ENCODE measurements around the gene TOM1L2. TPM values are rescaled to one million over a fixed set of nuclear protein-coding genes. Genes with fewer than 3 reads are reported as not detected.
A peak's percentile ranks its signal among the peaks of the same experiment; 100 is the strongest.

TOM1L2 gene
- total RNA-seq, 3 donors from 2014 or later (not counting 1 experiment from before 2014, with no cell fraction given), result 35.7 to 43.2 (median 35.7) TPM

- peaks cover 8% of the 10 kb centered on the region for H3K4me1 ChIP-seq (ENCODE audit: control insufficient read depth, insufficient read depth, low read length)
- H3K27ac ChIP-seq (ENCODE audit: low read length), result no peak overlapping the region
- intact Hi-C loops (cut with micrococcal nuclease), result no loop called here
- TF ChIP-seq CTCF (IDR thresholded peaks at IDR 0.05), result no peak
- Mint-ChIP-seq H3K4me1 (peaks cover 7 to 26% of the 10 kb centered on the region in 2 donors), H3K36me3 (no peaks in the 10 kb centered on the region), H3K27me3 (ENCODE audit: low read depth in 2 of 2) (no peaks in the 10 kb centered on the region), H3K9me3 (no peaks in the 10 kb centered on the region), H3K27ac (no peak overlapping the region), H3K4me3 (no peak overlapping the region)
- no peaks in the 10 kb centered on the region for H3K9me3 ChIP-seq (ENCODE audit: control insufficient read depth, insufficient read depth, low read length)
- DNase-seq, result no peak
- H3K27me3 ChIP-seq (ENCODE audit: control insufficient read depth, insufficient read depth, low read length), result no peaks in the 10 kb centered on the region
- no peak for ATAC-seq
- no peak overlapping the region for H3K4me3 ChIP-seq (ENCODE audit: low read length)
- WGBS (ENCODE audit: insufficient coverage), result 88% methylated on average over 4 of the region's 4 CpGs
- peaks cover 20% of the 10 kb centered on the region for H3K36me3 ChIP-seq (ENCODE audit: control insufficient read depth, insufficient read depth, low read length)
These were observed 166.2 kb downstream of the TOM1L2 start for GRCh38 chr17:17806035-17806434.

GRCh38 chr17:17805575-17805974, 166.6 kb downstream of the TOM1L2 start:
- no peak overlapping the region for H3K27ac Mint-ChIP-seq
- Histone ChIP-seq H3K9me3 (ENCODE audit: control insufficient read depth, insufficient read depth, low read length) (no peaks in the 10 kb centered on the region), H3K27me3 (ENCODE audit: control insufficient read depth, insufficient read depth, low read length) (no peaks in the 10 kb centered on the region), H3K36me3 (ENCODE audit: control insufficient read depth, insufficient read depth, low read length) (peaks cover 20% of the 10 kb centered on the region), H3K4me1 (ENCODE audit: control insufficient read depth, insufficient read depth, low read length) (peaks cover 8% of the 10 kb centered on the region), H3K27ac (ENCODE audit: low read length) (no peak overlapping the region), H3K4me3 (ENCODE audit: low read length) (no peak overlapping the region)
- no peaks in the 10 kb centered on the region for H3K27me3 Mint-ChIP-seq (ENCODE audit: low read depth in 2 of 2)
- ATAC-seq, result no peak
- no peak for TF ChIP-seq CTCF (IDR thresholded peaks at IDR 0.05)
- no peak for DNase-seq
- no peaks in the 10 kb centered on the region for H3K36me3 Mint-ChIP-seq
- H3K4me3 Mint-ChIP-seq, result no peak overlapping the region
- intact Hi-C loops (cut with micrococcal nuclease), result no loop called here
- H3K9me3 Mint-ChIP-seq, result no peaks in the 10 kb centered on the region
- H3K4me1 Mint-ChIP-seq, result peaks cover 7 to 26% of the 10 kb centered on the region in 2 donors
- WGBS (ENCODE audit: insufficient coverage), result over 99% methylated on average over 9 of the region's 9 CpGs

- 100% methylated on average over 3 of the region's 3 CpGs for WGBS (ENCODE audit: insufficient coverage)
- Mint-ChIP-seq H3K27ac (peak overlapping the region; percentile 43 to 50), H3K4me3 (no peak overlapping the region)
These were observed 168.2 kb downstream of the TOM1L2 start for GRCh38 chr17:17804007-17804406.

More at GRCh38 chr17:17804007-17804406, 168.2 kb downstream of the TOM1L2 start:
- no peaks in the 10 kb centered on the region for H3K27me3 ChIP-seq (ENCODE audit: control insufficient read depth, insufficient read depth, low read length)
- DNase-seq (no peak), ATAC-seq (no peak)
- peaks cover 23% of the 10 kb centered on the region for H3K36me3 ChIP-seq (ENCODE audit: control insufficient read depth, insufficient read depth, low read length)
- Mint-ChIP-seq H3K36me3 (no peaks in the 10 kb centered on the region), H3K27me3 (ENCODE audit: low read depth in 2 of 2) (no peaks in the 10 kb centered on the region), H3K4me1 (peaks cover 6 to 29% of the 10 kb centered on the region in 2 donors), H3K9me3 (no peaks in the 10 kb centered on the region)
- no peak overlapping the region for H3K4me3 ChIP-seq (ENCODE audit: low read length)
- H3K9me3 ChIP-seq (ENCODE audit: control insufficient read depth, insufficient read depth, low read length), result no peaks in the 10 kb centered on the region
- no peak overlapping the region for H3K27ac ChIP-seq (ENCODE audit: low read length)
- intact Hi-C loops (cut with micrococcal nuclease), result no loop called here
- TF ChIP-seq CTCF (IDR thresholded peaks at IDR 0.05), result no peak
- peaks cover 5% of the 10 kb centered on the region for H3K4me1 ChIP-seq (ENCODE audit: control insufficient read depth, insufficient read depth, low read length)

All from natural killer cell (primary cell).